ENCODE results near the gene VTN. TPM values are rescaled to one million over a fixed set of nuclear protein-coding genes. Genes with fewer than 3 reads are reported as not detected.

The VTN gene
- total RNA-seq (2014; rRNA removed; shearing (Covaris generic)) = not detected in 2 replicates
- 0.02 and 0.10 TPM in 2 replicates for polyA plus RNA-seq (2015; cell fraction: cytosol; rRNA removed)
- 0.30 and 1.6 TPM in 2 replicates for polyA plus RNA-seq (2015; cell fraction: nucleus; rRNA removed)

GRCh38 chr17:28370035-28370743, at the start of gene VTN:
Gene VTN (minus strand): TSS chr17:28370307. CDS start chr17:28370203, 104 bp downstream.
- DNase-seq (ENCODE audit: low read depth) = no peak

GRCh38 chr17:28416703-28417311, 46.7 kb upstream of the VTN start:
- peak; percentile 47 for DNase-seq (ENCODE audit: low read depth)

DNA sequence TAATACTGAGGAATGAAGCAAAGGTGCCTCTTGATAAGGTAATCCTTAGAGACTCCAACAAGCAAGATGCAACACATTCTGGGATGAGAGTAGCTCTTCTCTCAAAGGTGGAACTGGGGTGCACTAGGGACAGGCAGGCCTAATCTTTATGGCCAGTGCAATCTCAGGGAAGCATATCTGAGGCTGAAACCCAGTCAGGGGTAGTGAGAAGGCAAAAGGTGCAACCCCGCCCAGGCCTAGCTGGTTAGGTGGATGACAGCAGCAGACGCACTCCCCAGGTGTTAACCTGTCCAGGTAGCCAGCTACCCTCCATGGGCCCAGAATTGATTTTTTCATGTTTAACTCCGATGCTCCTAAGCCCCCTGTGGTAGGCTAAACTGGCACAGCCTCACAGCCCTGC, 45.8 kb upstream of the VTN start:
- no peak for DNase-seq (ENCODE audit: low read depth)

DNA sequence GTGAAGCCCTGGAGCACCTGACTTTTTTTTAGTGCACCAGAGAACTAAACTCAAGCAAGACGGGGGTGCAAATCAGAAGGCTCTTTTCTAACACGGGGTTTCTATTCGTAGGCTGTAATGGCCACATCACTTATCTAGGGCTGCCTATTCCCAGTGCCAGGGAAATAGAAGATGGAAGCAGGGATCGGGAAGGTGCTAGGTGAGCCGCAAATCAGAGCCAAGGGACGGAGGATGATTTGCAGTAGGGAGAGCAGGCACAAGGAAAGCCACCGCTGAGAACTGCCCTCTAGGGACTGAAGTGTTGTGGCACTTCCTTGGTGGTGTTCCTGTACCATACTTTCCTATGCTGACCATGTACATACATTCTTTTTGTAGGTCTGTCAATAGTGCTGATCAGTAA, 43.7 kb upstream of the VTN start:
- no peak for DNase-seq (ENCODE audit: low read depth)

GRCh38 chr17:28412099-28412498, 42.0 kb upstream of the VTN start:
- DNase-seq (ENCODE audit: low read depth) = no peak

- DNase-seq (ENCODE audit: low read depth) = no peak
Observed at GRCh38 chr17:28407974-28408306, 37.8 kb upstream of the VTN start.

DNA sequence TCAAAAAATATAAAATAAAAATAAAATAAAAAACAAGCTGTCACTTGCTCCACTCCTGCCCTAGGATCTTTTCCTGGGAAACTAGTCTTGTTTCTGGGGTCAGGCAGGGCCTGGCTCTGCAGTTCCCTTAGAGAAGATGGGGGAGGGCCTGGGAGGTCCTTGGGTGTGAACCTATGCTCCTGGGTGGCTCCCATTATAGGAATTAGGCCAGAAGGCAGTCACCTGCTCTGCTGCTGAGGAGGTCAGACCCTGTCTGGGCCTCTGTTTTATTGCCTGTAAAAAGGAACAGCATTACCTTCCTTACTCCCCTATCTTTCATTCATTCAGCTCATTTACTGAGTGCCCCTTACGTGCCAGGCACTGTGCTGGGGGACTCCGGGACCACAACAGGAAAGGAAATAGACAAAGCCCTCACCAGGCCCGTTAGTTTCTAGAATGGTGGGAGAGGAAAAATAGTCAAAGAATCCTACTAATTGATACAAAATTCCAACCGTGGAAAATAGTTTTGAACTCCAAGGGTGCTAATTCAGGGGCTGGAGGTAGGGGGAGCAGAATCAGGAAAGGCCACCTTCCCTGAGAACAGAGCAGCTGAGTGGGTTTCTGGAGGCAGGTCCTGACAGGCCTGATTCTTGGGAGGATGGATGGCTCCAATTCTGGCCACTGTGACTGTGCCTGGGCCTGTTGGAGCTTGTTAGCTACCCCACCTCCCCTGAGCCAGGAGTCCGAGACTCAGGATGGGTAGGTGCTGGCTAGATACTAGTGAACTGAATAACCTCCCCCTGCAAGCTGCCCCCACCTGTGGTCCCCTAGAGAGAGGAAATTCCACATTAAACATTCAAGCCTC, 37.2 kb upstream of the VTN start:
- no peak for DNase-seq (ENCODE audit: low read depth)

DNA sequence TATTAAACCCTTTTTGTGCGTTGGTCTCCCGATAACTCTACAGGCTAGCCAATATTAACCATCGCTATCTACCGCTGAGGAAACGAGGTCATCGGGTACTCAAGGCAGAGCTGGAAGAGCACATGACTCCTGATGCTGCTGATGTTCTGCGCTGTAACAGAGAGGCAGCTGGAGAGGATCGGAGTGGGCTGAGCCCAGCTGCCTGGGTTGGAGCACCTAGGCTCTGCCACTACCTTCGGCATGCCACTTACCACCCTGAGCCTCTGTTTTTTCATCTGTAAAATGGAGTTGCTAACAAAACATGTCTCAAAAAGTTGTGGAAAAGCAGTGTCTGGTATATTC, 36.3 kb upstream of the VTN start:
- no peak for DNase-seq (ENCODE audit: low read depth)

DNA sequence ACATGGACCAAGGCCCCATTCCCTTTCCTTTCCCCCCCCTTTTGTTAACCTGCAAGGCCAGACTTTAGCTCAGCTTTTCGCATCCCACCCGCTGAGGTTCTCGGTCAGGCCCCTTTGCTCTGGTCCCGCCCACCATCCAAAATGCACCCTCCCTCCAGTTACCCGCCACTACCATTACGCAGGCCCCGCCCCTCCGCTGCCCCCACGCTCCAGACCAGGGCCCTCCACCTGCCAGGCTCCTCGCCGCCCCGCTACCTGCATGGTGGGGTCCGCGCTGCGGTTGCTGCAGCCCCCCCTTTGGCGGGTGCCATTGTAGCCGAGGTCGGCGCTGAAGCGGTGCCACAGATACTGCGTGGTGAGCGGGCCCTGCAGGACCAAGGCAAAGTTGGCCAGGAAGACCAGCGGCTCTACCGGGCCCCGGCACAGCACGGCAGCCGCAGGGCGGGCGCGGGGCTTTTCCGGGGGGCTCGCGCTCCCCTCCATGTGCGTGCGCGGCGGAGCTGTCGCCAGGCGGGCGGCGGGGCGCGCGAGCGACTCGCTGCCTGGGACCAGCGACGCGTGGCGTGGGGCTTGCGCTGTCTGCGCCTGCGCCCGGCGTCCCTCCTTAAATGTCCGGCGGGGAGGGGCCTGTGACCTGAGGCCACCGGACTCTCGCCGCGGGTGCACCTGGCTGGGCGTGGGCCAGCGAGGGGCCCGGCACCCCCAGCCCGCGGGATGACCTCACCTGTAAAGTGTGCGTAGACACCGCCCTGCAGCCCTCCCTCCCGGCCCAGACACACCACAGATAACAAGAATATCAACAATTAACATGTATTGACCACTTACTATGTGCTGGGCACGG, 35.7 kb upstream of the VTN start, which contains the start of gene SLC46A1:
Gene SLC46A1 (minus strand): TSS at position 581 of the 841 bp plus-strand sequence. CDS start 98 bp downstream, at position 483.
- no peak for DNase-seq (ENCODE audit: low read depth)

DNA sequence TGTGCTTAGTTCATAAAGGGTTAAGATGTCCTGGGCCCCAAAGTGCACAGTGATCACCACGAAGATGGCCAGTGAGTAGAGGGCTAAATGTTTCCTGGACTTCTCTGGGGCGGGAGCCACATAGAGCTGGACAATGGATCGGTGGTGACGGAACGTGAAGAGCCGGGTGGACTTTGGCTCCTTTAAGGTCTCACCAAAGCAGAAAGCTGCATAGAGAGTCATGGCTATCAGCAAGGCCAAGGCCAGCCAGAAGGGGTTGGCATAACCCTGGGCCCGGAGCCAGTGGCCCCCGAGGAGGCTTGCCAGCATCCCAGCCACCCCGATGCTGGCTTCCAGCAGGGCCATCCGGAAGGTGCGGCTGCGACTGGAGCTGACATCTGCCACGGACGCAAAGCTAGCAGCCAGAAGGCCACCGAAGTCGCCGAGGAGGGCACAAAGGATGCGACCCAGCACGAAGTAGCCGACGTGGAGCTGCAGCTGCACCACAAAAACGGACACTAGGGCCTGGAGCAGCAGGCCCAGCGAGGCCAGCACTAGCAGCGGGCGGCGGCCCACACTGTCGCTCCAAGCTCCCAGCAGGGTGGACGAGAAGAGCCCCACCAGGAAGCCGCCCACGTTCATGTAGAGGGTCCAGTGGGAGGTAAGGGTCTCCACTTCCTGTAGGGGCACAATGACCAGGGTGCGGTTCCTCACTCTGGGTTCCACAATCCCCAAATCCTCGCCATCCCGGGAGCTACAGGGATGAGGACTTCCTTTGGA, 34.9 kb upstream of the VTN start:
- DNase-seq (ENCODE audit: low read depth) = no peak

DNA sequence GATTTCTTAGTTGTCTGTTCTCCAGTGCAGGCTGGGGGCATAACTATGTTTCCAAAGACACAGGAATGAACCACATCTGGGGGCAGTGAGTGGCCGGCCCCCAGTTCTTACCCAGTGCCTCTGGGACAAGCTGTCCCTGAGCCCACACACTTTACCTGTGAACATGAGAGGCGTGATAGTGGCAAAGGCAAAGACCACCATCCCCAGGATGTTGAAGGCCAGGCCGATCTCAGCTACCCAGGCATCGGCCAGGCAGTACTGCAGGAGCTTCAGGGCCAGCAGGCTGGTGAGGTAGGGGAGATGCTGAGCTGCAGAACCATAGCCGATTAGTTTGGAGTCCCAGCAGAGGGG, 34.3 kb upstream of the VTN start:
- no peak for DNase-seq (ENCODE audit: low read depth)

DNA sequence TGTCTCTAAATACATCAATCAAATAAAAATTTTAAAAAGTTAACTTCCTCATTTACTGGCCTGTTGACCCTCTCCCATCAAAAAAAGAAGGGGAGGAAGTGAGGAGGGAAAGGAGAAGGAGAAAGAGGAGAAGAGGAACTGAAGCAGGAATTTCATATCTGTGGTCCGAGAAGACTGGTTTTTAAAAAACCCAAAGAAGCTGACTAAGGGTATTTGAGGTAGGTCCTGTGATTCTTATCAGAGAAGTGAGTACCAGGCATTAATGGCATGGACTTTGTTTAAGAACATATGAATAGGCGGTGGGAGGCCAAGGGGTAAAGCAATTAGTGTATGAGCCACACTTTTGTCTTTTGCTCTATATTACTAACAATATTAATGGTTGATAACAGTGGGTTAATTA, 33.9 kb upstream of the VTN start:
- no peak for DNase-seq (ENCODE audit: low read depth)

DNA sequence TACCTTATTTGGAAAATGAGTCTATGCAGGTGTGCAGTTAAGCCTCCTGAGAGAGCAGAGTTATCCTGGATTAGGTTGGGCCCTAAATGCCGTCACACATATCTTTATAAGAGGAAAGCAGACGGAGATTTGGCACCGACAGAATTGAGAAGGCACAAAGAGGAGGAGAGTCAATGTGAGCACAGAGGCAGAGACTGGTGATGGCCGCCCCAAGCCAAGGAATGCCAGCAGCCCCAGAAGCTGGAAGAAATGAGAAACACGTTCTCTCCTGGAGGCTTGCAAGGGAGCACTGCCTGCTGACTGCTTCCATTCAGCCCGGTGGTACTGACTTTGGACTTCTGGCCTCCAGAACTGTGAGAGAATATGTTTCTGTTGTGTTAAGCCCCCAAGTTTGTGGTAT, 32.7 kb upstream of the VTN start:
- DNase-seq (ENCODE audit: low read depth) = no peak

GRCh38 chr17:28402224-28402630, 32.1 kb upstream of the VTN start:
- DNase-seq (ENCODE audit: low read depth) = peak; percentile 21

- no peak for DNase-seq (ENCODE audit: low read depth)
Observed at GRCh38 chr17:28399808-28400207, 29.7 kb upstream of the VTN start.

- no peak for DNase-seq (ENCODE audit: low read depth)
Observed at GRCh38 chr17:28398280-28398981, 28.3 kb upstream of the VTN start.

DNA sequence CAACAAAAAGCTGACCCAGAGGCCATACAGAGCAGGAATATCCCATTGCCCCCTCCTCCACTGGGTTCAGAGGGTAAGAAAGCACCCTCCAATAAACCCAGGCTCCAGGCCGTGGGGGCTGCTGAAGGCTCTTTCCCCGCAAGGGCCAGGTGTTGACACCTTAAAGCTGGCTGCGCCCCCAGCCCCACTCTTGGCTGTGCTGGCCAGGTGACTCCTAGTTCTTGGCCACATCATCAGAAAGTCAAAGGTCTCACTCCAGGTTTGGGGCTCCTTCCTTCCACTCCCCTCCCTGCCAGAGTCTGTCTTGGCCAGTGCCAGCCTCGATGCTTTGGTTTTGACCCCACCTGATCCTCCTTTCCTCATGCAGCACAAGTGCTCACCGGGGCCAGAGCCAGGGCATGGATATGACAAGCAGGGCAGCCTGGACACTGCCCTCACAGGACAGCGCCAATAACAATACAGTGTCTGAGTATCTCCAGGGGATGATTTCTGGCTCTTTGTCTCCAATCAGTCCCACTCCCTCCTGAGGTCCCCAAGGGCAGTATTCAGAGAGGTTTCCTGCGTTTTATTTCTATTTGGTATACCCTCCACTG, 27.7 kb upstream of the VTN start:
- DNase-seq (ENCODE audit: low read depth) = no peak

- DNase-seq (ENCODE audit: low read depth) = no peak
Observed at GRCh38 chr17:28397275-28397674, 27.2 kb upstream of the VTN start.

- no peak for DNase-seq (ENCODE audit: low read depth)
Observed at GRCh38 chr17:28396635-28397239, 26.6 kb upstream of the VTN start.
